ENCODE measurements around the gene COL18A1. TPM values are rescaled to one million over a fixed set of nuclear protein-coding genes. Genes with fewer than 3 reads are reported as not detected.

COL18A1 gene
- total and polyA plus RNA-seq, 2 of the 8 experiments (the other 6 are each of a cell fraction or from before 2014, with no cell fraction given) = 145 to 201 TPM

DNA sequence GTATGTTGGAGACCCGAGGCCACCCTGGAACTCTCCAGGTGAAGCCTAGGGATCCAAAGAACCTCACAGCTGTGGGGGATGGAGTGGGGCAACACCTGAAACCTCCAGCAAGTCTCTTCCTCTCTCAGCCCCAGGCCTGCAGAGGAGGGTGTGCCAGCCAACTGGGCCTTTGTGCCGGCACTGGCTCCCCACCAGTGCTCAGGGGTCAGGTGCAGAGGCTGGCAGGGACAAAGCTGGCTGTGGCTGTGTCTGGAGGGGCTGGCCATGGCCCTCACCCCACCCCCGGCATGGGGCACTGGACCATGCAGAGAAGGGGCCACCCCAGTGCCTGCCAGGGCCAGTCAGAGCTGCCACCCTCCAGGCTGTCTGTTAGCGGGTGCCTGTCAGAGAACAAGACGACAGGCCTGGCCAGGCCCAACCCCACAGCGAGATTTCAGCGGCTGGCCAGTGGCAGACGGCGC, 3.9 kb downstream of the COL18A1 start (continued):
- TF ChIP-seq, protein P1, sequence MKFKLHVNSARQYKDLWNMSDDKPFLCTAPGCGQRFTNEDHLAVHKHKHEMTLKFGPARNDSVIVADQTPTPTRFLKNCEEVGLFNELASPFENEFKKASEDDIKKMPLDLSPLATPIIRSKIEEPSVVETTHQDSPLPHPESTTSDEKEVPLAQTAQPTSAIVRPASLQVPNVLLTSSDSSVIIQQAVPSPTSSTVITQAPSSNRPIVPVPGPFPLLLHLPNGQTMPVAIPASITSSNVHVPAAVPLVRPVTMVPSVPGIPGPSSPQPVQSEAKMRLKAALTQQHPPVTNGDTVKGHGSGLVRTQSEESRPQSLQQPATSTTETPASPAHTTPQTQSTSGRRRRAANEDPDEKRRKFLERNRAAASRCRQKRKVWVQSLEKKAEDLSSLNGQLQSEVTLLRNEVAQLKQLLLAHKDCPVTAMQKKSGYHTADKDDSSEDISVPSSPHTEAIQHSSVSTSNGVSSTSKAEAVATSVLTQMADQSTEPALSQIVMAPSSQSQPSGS (IDR thresholded peaks at IDR 0.05; ENCODE audit: low read length) = no peak
- TF ChIP-seq, protein P2, sequence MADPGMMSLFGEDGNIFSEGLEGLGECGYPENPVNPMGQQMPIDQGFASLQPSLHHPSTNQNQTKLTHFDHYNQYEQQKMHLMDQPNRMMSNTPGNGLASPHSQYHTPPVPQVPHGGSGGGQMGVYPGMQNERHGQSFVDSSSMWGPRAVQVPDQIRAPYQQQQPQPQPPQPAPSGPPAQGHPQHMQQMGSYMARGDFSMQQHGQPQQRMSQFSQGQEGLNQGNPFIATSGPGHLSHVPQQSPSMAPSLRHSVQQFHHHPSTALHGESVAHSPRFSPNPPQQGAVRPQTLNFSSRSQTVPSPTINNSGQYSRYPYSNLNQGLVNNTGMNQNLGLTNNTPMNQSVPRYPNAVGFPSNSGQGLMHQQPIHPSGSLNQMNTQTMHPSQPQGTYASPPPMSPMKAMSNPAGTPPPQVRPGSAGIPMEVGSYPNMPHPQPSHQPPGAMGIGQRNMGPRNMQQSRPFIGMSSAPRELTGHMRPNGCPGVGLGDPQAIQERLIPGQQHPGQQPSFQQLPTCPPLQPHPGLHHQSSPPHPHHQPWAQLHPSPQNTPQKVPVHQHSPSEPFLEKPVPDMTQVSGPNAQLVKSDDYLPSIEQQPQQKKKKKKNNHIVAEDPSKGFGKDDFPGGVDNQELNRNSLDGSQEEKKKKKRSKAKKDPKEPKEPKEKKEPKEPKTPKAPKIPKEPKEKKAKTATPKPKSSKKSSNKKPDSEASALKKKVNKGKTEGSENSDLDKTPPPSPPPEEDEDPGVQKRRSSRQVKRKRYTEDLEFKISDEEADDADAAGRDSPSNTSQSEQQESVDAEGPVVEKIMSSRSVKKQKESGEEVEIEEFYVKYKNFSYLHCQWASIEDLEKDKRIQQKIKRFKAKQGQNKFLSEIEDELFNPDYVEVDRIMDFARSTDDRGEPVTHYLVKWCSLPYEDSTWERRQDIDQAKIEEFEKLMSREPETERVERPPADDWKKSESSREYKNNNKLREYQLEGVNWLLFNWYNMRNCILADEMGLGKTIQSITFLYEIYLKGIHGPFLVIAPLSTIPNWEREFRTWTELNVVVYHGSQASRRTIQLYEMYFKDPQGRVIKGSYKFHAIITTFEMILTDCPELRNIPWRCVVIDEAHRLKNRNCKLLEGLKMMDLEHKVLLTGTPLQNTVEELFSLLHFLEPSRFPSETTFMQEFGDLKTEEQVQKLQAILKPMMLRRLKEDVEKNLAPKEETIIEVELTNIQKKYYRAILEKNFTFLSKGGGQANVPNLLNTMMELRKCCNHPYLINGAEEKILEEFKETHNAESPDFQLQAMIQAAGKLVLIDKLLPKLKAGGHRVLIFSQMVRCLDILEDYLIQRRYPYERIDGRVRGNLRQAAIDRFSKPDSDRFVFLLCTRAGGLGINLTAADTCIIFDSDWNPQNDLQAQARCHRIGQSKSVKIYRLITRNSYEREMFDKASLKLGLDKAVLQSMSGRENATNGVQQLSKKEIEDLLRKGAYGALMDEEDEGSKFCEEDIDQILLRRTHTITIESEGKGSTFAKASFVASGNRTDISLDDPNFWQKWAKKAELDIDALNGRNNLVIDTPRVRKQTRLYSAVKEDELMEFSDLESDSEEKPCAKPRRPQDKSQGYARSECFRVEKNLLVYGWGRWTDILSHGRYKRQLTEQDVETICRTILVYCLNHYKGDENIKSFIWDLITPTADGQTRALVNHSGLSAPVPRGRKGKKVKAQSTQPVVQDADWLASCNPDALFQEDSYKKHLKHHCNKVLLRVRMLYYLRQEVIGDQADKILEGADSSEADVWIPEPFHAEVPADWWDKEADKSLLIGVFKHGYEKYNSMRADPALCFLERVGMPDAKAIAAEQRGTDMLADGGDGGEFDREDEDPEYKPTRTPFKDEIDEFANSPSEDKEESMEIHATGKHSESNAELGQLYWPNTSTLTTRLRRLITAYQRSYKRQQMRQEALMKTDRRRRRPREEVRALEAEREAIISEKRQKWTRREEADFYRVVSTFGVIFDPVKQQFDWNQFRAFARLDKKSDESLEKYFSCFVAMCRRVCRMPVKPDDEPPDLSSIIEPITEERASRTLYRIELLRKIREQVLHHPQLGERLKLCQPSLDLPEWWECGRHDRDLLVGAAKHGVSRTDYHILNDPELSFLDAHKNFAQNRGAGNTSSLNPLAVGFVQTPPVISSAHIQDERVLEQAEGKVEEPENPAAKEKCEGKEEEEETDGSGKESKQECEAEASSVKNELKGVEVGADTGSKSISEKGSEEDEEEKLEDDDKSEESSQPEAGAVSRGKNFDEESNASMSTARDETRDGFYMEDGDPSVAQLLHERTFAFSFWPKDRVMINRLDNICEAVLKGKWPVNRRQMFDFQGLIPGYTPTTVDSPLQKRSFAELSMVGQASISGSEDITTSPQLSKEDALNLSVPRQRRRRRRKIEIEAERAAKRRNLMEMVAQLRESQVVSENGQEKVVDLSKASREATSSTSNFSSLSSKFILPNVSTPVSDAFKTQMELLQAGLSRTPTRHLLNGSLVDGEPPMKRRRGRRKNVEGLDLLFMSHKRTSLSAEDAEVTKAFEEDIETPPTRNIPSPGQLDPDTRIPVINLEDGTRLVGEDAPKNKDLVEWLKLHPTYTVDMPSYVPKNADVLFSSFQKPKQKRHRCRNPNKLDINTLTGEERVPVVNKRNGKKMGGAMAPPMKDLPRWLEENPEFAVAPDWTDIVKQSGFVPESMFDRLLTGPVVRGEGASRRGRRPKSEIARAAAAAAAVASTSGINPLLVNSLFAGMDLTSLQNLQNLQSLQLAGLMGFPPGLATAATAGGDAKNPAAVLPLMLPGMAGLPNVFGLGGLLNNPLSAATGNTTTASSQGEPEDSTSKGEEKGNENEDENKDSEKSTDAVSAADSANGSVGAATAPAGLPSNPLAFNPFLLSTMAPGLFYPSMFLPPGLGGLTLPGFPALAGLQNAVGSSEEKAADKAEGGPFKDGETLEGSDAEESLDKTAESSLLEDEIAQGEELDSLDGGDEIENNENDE (IDR thresholded peaks at IDR 0.05; ENCODE audit: insufficient replicate concordance, low read length) = no peak

Measured in H1 (cell line).